NCI-H2081 (cell line): Measurements from ENCODE around the gene TSHZ2.

Experiments used
- DNase-seq, 2 experiments: peaks; one replicate each; lab custom pipeline; 2025; lab: John Stamatoyannopoulos, UW

TSHZ2 gene

DNA sequence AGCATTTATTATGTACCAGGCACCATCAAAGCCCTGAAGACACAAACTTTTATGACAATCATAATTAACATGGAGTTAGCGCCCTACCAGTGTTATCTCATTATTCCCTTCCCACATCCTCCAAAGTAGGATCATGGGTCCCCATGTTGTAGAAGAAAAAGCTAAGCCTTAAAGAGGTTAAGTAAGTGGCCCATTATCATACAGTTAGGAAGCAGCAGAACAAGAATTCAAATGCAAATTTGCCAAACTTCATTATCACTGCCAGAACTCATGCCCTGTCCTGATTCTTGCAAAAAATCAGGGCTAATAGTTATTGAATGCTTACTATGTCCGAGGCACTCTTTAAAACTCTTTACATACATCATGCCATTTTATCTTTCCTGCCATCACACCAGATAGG lies 310.9 kb downstream of the TSHZ2 start:
- DNase-seq: no peak

DNA sequence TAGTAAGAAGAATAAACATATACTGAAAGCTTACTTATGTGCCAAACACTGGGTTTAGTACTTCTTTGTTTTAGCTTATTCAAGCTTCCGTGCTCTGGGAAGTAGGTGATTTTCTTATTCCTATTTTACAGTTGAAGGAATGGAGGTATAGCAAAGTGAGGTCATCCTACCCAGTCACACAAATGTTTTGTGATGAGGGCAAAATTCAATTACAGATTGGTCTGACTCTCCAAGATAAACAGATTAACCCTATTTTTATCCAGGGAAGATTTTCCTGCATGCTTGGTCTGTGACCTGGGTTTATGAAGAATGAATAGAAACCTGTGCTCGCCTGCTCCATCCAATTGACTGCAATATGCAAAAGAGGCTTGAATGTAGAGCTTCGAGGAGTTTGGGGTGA lies 311.4 kb downstream of the TSHZ2 start:
- no peak for DNase-seq

DNA sequence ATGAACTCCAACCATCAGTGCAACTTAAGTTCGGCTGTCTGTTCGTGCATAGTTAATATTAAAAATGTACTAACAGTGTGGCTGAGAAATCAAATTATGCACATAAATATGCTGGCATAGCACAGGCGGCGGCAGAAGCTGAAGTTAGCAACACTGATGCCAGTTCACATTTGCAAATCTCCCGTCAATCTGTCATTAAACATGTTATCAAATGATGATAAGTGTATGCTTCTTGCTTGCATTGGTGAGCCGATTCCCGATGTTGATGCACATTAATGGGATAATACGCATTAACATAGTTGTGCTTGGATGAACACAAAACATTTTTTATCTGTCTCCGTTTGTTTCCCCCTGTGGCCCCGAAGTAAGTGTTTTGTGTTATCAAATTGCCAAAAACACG lies 312.1 kb downstream of the TSHZ2 start:
- no peak for DNase-seq

DNA sequence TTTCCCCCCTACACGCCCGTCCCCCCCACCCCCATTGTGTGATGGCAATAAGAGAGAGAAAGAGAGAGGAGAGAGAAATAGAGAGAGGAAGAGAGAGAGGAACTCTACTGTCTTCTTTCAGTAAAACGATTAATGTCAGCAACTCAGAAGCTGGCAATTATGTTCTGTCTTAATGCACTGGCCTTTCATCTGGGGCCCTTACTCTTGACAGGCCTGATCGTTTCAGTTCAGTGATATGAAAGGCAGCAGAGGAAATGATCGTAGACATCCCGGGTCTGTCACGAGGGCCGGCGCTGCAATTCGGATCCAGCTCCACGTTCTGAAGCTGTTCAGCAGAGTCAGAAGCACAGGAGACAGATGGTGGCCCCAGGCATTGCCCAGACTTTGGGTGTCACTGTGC lies 312.5 kb downstream of the TSHZ2 start:
- no peak for DNase-seq

DNA sequence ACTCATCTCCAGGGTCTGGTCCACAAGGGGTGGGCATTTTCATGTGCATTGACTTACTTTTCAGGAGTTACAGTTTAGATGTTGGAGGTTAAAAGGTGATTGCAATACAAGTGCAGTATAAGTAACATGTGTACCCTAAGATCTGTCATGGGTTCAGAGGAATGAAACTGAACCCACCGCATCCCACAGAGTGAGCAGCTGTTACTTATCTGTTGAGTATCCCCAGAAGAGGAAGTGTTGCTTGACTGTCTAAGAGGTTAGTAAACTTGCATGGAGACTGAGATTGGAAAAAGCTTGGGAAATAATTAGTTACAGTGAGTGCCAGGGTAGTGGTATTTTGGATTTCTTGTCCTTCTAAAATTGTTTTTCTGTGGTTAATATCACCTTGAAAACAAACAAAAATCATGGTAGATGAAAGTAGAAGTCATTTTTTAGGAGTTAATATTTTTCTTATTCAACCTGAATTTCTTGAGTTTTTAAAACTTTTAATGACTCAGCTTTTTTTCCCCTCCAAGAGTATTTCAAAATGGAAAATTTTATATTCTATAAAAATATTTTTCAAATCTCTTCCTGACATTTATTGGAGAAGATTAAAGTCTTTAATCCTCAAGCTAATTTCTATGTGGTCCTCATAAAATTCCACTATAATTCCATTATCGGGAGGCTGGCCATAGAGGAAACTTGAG lies 315.3 kb downstream of the TSHZ2 start:
- DNase-seq: no peak

DNA sequence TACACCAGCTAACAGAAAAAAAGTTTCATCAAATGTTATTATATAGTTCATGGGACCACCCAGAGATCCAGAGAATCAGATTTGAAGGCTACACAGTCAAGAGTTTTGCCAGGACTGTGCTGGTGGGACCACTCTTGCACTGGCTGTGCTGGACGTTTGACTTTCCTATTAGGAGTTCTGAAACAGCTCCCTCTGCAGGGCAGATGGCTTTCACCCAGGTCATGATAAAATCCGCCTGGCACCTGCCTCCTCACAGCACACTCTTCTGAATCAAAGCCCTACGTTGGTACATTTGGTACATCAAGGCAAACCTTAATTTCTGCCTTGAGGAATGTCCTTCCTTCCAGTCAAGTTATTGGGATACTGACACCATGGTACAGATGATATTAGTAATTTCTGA lies 319.4 kb downstream of the TSHZ2 start:
- no peak for DNase-seq

DNA sequence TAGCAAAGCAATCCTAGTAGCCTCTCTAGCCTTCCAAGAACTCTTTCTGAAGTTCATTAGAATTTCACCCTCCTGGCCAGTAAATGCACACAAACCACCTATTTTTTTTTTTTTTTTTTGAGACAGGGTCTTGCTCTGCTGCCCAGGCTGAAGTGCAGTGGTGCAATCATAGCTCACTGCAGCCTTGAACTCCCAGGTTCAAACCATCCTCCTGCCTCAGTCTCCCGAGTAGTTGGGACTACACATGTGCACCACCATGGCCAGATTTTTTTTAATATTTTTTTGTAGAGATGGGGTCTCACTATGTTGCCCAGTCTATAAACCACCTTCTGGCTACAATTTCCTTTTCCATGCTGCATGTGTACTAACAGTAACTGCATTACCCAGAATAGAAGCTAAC lies 320.2 kb downstream of the TSHZ2 start:
- DNase-seq: no peak

DNA sequence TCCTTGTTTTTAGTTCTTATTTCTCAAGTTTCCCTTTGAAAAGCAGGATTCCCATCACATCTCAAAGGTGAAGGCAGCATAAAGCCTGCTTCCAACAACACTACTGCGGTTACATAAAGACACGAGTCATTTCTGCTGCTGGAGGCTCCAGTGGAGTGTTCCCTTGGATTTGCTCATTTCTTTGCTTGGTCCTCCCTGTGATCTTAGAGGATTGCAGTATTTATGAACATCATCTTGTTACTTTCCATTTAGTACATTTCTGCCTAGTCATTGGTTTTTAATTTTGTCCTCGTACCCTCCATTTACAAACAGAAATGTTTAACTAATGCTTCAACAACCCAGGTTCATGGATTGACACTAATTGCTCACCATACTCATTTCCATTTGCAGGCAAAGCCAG lies 322.6 kb downstream of the TSHZ2 start:
- DNase-seq: no peak

DNA sequence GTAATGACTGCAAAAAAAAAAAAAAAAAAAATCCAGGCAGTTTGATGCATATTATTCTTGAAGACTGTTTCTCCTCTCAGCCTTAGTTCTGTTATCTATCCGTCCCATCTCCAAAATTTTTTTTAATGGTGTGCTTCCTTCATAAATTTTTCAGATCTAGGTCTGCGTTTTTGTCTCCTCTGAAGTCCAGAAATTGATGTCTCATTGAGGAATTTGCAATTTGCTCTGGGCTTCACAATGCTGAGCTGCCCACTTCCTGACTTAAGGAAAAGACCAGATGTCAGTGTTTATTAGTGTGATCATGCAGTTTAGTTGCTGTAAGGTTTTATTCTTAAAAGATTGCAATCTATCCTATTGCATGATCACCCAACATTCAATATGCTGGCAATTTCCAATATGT lies 323.9 kb downstream of the TSHZ2 start:
- DNase-seq: no peak

DNA sequence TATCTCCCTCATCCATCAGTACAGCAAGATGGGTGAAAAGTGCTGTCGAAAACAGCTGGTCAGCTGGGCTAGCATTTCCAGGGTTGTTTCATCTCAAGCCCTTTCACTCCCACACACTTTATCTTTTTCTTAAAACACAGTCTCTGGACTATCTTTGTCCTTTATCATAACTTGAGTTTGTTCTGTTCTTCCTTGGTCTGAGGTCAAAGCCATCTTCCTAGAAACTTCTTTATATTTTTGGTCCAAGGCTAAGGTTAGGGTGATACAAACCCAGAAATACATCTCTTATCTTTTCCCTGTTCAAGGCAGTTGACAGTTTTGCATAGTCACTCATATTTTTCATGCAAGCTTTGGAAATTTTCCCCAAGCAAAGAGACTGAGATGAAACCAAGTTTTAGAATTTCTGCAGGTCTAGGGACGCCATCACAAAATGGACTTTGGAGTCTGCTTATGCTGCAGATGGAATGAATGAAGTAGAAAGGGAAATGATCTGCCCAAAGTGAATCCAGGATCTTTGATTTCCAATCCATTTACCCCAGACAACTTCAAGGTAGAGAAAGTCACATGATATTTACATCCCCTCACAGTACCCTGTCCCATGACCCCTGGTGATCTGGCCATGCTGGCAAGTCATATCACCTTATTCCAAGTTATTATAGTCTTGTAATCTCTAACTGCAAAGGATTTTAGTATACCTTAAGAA lies 324.4 kb downstream of the TSHZ2 start:
- no peak for DNase-seq

DNA sequence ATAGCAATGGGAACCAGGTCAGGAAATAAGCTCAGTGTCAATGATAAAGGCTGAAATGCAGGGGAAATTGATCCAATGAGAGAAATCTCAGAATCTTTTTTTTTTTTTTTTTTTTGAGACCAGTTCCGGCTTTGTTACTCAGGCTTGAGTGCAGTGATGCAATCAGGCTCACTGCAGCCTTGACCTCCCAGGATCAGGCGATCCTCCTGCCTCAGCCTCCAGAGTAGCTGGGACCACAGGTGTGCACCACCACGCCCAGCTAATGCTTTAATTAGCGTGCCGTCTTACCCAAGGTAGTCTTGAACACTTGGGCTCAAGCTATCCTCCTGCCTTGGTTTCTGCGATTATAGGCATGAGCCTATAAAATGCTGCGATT lies 325.0 kb downstream of the TSHZ2 start:
- no peak for DNase-seq

DNA sequence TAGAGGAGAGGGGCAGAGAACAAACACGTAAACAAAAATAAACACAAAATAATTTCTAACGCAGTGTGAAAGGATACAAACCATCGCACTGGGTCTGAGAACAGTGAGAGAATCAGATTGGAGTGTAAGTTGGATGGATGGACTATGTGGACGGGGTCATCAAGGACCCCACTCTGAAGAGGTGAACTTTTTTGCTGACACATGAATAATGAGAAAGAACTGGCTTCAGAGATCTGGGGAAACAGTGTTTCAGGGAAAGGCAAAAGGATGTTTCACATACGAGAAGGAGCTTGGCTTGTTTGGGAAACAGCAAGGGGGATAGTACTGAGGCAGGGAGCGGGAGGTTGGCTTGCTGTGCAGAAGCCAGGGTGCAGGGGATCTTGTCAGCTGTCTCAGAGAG lies 326.1 kb downstream of the TSHZ2 start:
- no peak for DNase-seq

DNA sequence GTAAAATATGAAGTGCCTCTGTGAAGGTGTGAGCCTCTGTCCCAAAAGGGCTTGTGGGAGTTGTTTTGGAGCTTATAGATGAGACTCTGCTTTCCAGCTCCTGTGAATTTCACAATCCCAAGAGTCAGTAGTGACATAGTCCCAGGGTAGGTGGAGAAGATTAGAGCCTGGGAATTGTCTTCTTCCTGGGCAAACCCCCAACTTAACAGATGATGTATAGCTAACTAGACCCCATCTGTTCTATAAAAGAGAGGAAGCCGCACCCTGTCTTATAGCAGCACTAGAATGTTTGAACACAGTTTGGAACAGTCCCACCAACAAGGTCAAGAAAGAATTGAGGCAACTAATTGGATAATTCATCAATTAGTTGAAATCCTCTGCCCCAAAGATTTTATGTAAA lies 326.8 kb downstream of the TSHZ2 start:
- DNase-seq: no peak

DNA sequence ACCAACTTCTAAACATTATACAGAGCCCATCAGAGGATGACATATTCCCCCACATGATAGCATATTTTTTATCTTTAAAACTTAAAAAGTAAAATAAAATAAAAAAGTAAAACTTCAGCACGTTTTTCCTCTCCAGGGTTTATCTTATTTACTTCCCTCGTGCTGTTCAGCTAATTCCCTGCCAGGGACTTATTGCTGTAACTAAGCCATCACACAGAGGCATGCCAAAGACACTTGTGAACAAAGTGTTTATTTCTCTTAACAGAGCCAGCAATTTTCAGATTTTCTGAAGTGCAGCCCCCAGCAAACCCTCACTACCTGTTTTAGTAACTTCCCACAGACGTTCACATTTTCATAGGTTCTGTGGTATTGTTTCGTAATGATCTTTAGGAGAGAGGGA lies 327.7 kb downstream of the TSHZ2 start:
- DNase-seq: no peak

DNA sequence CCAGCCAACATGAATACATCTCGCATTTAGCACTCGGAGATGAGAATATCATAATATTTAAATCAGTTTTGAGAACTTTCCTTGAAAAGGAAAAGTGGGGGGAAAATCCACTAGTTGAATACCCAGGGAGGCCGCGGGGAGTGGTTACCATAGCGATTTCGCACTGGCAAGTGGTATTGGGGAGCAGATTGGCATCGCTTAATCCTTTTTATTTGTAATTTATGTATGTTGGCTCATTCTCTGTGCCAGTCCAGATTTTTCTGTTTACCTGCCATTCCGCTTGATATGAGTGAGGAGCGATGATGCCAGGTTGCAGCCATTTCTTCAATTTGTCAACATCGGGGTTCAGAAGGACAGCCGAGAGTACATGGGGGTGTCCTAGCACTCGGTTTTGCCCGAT lies 329.7 kb downstream of the TSHZ2 start:
- no peak for DNase-seq

DNA sequence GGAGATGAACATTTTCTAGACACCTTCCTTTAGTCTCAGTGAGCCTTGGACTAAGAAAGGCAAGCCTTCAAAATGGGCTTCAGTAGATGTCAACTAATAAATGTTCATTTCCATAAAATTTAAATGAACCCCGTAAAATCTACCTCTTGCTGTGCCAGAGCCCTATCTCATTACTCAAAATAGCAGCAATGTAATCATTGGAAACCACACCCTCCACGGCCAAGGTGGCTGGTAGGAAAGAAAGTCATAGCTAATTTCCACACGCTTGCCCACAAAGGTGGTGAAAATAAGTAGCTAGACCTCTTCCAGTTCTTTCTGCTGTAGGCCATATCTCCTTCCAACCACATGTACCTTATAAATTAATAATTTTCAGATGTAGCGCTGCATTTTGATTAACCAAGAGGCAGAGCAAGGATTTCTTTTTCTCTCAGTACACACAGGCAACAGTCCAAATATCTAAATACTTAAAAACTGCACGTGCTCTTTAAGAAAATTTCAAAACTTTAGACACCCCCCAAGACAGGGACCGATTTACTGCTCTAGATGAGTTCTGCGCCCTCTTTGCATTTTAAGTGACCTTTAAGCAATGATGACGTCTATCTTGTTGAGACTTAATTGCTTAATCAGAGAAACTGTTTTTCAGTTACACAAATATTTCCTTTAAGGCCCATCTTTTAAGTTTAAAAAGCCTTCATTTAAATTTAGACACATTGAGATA lies 330.7 kb downstream of the TSHZ2 start:
- DNase-seq: no peak

DNA sequence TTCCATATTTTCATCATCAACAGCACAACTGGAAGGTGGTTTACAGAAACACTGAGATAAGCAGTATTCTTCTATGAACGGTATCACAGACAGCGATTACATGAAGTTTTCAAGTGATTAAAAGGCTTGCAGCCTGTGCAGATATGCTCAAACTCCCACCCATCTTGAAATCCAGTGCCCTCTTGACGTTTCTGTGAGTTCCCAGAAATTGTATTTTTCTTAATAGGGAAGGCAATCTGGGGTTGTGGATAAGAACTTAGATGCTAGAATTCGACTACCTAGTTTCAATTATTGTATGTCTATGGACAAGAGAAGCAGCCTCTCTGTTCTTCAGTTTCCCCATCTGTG lies 331.2 kb downstream of the TSHZ2 start:
- DNase-seq: no peak

DNA sequence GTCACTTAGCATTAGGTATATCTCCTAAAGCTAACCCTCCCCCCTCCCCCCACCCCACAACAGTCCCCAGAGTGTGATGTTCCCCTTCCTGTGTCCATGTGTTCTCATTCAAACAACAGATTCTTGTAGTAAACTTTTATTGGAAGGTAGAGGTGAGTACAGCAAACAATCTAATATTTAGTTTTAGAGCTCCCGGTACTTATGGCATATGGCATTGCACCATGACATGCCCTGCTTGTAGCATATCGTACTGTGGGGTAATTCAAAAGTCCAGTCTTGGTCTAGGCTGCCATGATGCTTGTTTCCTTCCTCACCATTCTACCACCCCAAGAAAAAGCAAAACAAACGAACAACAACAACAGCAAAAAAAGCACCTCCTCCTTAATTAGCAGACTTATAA lies 332.0 kb downstream of the TSHZ2 start:
- DNase-seq: no peak

DNA sequence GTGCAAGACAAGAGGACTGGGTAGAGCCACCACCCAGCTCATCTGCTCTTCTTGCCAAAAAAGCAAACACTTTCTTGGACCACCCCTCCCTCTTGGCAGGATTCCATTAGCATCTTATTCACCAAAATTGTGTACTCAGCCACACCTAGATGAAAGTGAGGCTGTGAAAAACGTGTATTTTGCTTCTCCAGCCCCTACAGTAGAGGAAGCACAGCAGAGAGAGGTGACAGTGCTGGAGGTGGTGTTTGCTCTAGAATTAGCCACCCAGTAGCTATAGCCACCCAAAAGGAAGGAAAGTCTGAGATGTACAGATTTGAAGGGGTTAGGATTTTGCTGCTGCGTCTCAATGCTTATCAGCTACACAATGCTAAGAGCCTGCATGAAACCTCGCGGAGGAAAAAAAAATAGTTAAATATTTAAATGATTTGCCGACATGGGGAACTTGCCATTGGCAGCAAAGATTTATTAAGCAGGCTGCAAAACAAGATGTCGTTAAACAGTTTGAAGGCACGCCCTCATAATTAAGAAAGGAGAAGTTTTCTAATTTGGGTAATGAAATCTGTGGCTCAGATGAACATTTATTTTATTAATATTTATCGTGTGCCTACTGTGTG lies 334.1 kb downstream of the TSHZ2 start:
- no peak for DNase-seq

DNA sequence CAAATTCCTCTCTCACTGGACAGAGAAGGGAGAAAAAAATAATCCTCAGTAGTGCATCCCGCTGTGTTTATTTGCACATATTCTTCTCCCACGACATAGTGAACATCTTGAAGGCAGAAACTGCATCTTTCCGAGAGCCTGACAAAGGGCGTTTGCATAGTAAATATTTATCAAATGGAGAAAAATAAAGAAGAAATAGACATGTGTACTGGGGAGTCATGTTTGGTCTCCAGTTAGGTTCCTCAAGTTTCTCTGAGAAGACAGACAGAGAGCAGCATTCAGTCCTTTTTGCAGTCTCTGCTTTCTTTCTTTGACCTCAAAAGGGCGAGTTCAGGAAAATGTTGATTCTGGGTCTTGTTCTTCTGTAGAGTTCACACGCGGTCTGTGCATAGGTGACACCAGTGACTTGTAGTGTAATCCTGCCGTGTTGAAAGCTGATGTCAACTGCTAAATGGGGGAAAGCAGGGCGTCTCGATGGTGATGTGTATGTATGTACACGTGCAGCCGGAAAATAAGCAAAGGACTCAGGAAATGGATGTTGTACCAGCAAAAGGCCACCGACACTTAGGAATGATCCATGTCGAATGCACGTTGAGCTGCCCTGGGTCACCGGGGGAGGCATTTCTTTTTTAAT lies 335.9 kb downstream of the TSHZ2 start:
- no peak for DNase-seq

DNA sequence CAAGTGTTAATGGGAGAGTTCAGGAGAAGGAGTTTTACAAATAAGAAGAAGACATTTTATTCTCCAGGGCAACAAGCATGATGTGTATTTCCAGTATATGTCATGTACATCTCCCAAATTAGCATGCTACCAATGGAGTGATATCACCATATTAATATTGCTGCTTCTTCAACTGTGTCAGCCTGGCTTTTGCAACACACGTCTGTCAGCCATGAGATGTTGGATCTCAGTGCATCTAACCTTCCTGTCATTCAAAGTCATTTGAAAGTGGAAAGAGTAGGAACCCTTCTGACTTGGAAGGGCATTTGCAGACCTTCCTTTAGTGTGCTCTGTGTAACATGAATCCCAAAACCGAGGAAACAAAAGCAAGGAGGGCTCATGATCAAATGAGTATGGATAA lies 337.4 kb downstream of the TSHZ2 start:
- DNase-seq: no peak

DNA sequence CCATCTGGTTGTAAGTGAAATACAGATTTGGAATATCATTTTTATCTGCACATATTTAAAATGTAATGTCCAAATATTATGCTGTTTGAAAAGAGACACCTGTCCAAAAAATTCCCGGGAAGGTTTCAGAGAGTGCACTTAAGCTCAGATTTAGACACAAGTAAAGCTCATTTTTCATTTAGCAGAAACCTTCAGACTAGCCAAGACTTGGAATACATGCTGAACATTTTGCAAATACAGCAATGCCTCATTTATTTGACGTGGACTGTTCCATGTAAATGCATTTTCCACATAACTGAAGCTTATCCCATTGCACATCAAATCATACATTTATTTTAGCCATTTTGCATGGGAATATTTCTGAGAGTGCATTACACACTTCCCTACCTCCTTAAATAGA lies 340.8 kb downstream of the TSHZ2 start:
- DNase-seq: no peak
